Fibroblast of lung (primary cell): ENCODE measurements around the gene PACRG. TPM values are rescaled to one million over a fixed set of nuclear protein-coding genes. Genes with fewer than 3 reads are reported as not detected.
A peak's percentile ranks its signal among the peaks of the same experiment; 100 is the strongest.

Experiments used
- DNase-seq, 2 donors: peaks; one replicate each; pipeline versions ENCODE4 v3.0.0 to v3.0.0-alpha.2; 2010; ENCODE audit warnings: low read depth in 2 of 2
- H2AFZ ChIP-seq: 2 replicates; pipeline ENCODE4 v1.5.1; 2012; ENCODE audit warnings: low read length, control low read depth, inconsistent platforms
- H3K27ac ChIP-seq: 2 replicates; pipeline ENCODE4 v1.5.1; 2011; ENCODE audit warnings: low read length, control low read depth; ENCODE audit not compliant: insufficient read depth
- H3K27me3 ChIP-seq: 2 replicates; pipeline ENCODE4 v1.5.1; 2011; ENCODE audit warnings: mild to moderate bottlenecking, low read length; ENCODE audit not compliant: control insufficient read depth, insufficient read depth
- H3K36me3 ChIP-seq: 2 replicates; pipeline ENCODE4 v1.5.1; 2011; ENCODE audit warnings: low read length; ENCODE audit not compliant: control insufficient read depth, insufficient read depth
- H3K4me1 ChIP-seq: 2 replicates; pipeline ENCODE4 v1.5.1; 2011; ENCODE audit warnings: low read length; ENCODE audit not compliant: control insufficient read depth, insufficient read depth; ENCODE audit errors: extremely low read depth
- H3K4me2 ChIP-seq: 2 replicates; pipeline ENCODE4 v1.5.1; 2011; ENCODE audit warnings: low read length, control low read depth; ENCODE audit not compliant: insufficient read depth; ENCODE audit errors: extremely low read depth
- H3K4me3 ChIP-seq, 4 experiments: fragments of 200-600 bp in 1 of 4; sonication (generic) in 1 of 4; replicated peaks in 1 of 4; 2 replicates each; pipeline ENCODE4 v1.5.1; 2011 to 2016; ENCODE audit warnings: low read length in 4 of 4, low read depth in 3 of 4, mild to moderate bottlenecking in 3 of 4, control low read depth in 2 of 4, inconsistent platforms in 1 of 4, mixed read lengths in 1 of 4; ENCODE audit not compliant: insufficient read depth in 1 of 4; ENCODE audit errors: control extremely low read depth in 1 of 4
- H3K79me2 ChIP-seq: 2 replicates; pipeline ENCODE4 v1.5.1; 2012; ENCODE audit warnings: mild to moderate bottlenecking, low read length, inconsistent platforms; ENCODE audit not compliant: control insufficient read depth, insufficient read depth
- H3K9ac ChIP-seq: 2 replicates; pipeline ENCODE4 v1.5.1; 2011; ENCODE audit warnings: mild to moderate bottlenecking, low read length, control low read depth; ENCODE audit not compliant: insufficient read depth
- H3K9me3 ChIP-seq: 2 replicates; pipeline ENCODE4 v1.5.1; 2012; ENCODE audit warnings: low read depth, low read length; ENCODE audit not compliant: control insufficient read depth, insufficient read depth
- H4K20me1 ChIP-seq: 2 replicates; pipeline ENCODE4 v1.5.1; 2011; ENCODE audit warnings: low read length; ENCODE audit not compliant: control insufficient read depth, insufficient read depth; ENCODE audit errors: extremely low read depth
- CTCF ChIP-seq, 2 donors: IDR thresholded peaks in 1 of 2; conservative IDR thresholded peaks in 1 of 2; 1 replicate in 1 of 2; 2 replicates in 1 of 2; pipeline ENCODE4 v1.5.1; 2011 to 2012; ENCODE audit warnings: low read length in 2 of 2, control low read depth in 1 of 2, inconsistent platforms in 1 of 2, low read depth in 1 of 2, mild to moderate bottlenecking in 1 of 2
- EZH2 ChIP-seq: IDR thresholded peaks from 2 replicates; pipeline ENCODE4 v1.5.1; 2012; ENCODE audit warnings: low read length, control low read depth, mild to moderate bottlenecking; ENCODE audit errors: missing control alignments
- polyA plus RNA-seq, 2 donors: library from polyadenylated mRNA; depleted of rRNA in 1 of 2; stranded (reverse) in 1 of 2; unstranded in 1 of 2; fragments of >200 nt; gene quantifications; 2 replicates each; pipeline ENCODE4 v1.2.1, GENCODE V29; 2011 to 2012; ENCODE audit warnings: missing spikeins in 1 of 2
- total RNA-seq: library from RNA; depleted of rRNA; stranded (reverse); fragments of >200 nt; gene quantifications from 2 replicates; pipeline ENCODE4 v1.2.1, GENCODE V29; 2014

Gene PACRG
- total and polyA plus RNA-seq, 2 donors (not counting 1 experiment from before 2014, with no cell fraction given) = 0.30 to 0.66 TPM

GRCh38 chr6:163298079-163298830, 570.5 kb downstream of the PACRG start:
- no peak overlapping the region for H3K27ac ChIP-seq
- no peaks in the 10 kb centered on the region for H3K27me3 ChIP-seq
- H4K20me1 ChIP-seq = no peaks in the 10 kb centered on the region
- no peaks in the 10 kb centered on the region for H3K9me3 ChIP-seq
- no peak overlapping the region for H3K4me3 ChIP-seq
- TF ChIP-seq CTCF (conservative IDR thresholded peaks at IDR 0.05 in 1 of 2, IDR thresholded peaks at IDR 0.05 in 1 of 2; ENCODE audit: low read depth in 1 of 2, low read length in 2 of 2) = no peak
- TF ChIP-seq EZH2 = no peak
- no peaks in the 10 kb centered on the region for H3K79me2 ChIP-seq
- H3K9ac ChIP-seq = no peak overlapping the region
- no peaks in the 10 kb centered on the region for H3K36me3 ChIP-seq
- no peaks in the 10 kb centered on the region for H3K4me1 ChIP-seq
- DNase-seq = peak in 1 of 2 donors; percentile 40
- no peak overlapping the region for H3K4me2 ChIP-seq
- H2AFZ ChIP-seq = no peak overlapping the region

DNA sequence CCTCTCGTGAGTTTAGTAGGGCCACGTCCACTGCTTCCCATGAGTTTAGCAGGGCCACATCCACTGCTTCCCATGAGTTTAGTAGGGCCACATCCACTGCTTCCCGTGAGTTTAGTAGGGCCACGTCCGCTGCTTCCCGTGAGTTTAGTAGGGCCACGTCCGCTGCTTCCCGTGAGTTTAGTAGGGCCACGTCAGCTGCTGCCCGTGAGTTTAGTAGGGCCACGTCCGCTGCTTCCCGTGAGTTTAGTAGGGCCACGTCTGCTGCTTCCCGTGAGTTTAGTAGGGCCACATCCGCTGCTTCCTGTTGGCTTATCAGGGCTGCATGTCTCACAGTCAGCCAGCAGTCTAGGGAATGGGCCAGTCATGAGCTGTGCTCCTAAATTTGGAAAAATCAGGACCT, 573.1 kb downstream of the PACRG start:
- H3K9me3 ChIP-seq = no peaks in the 10 kb centered on the region
- no peak overlapping the region for H3K4me3 ChIP-seq
- H3K27ac ChIP-seq = no peak overlapping the region
- H4K20me1 ChIP-seq = no peaks in the 10 kb centered on the region
- H3K79me2 ChIP-seq = no peaks in the 10 kb centered on the region
- no peaks in the 10 kb centered on the region for H3K4me1 ChIP-seq
- no peak overlapping the region for H2AFZ ChIP-seq
- H3K27me3 ChIP-seq = no peaks in the 10 kb centered on the region
- DNase-seq = no peak
- no peak overlapping the region for H3K9ac ChIP-seq
- TF ChIP-seq EZH2 (no peak), CTCF (conservative IDR thresholded peaks at IDR 0.05 in 1 of 2, IDR thresholded peaks at IDR 0.05 in 1 of 2; ENCODE audit: low read depth in 1 of 2, low read length in 2 of 2) (no peak)
- no peak overlapping the region for H3K4me2 ChIP-seq
- H3K36me3 ChIP-seq = no peaks in the 10 kb centered on the region

DNA sequence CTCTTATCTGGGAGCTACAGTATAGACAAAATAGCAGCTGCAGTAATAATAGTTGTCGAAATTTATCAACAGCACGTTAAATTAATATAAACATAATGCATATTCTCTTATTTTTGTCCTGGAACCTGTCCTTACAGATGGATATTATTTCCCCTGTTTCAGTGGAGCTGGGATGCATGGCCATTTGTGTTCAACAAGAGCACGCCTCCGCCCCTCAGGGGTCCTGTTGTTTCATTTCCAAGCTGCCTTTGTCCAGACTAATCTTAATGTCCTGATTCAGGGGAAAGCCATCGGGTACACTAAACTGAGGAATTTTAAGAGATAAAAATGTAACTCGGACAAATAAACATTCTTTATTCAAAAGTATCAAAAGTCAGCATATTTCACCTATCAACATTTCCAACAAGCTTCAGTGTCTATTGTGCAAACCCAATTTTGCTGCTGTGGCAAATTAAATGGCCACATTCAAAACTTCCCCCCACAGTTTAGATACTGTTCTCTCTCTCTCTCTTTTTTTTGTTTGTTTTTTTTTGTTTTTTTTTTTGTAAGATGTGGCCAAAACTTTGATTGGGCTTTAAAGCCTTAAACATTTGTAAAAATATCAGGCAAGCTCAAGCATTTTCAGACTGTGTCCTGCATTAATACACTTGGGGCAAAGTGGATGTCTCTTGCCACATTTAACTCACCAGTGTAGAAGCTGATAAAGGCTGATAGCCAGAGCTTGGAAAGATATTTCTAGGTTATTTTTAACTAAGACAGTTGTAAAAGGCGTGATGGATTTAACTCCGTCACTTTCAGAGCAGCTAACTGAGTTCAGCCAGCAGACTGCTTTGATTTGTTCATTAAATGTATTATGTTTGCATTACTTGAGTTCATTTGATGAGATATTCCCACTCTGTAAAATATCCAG, 574.2 kb downstream of the PACRG start:
- no peaks in the 10 kb centered on the region for H3K79me2 ChIP-seq
- no peaks in the 10 kb centered on the region for H3K4me1 ChIP-seq
- H3K27me3 ChIP-seq = no peaks in the 10 kb centered on the region
- H3K4me2 ChIP-seq = no peak overlapping the region
- H3K4me3 ChIP-seq = no peak overlapping the region
- no peak overlapping the region for H2AFZ ChIP-seq
- H3K9ac ChIP-seq = no peak overlapping the region
- H3K27ac ChIP-seq = no peak overlapping the region
- TF ChIP-seq CTCF (conservative IDR thresholded peaks at IDR 0.05 in 1 of 2, IDR thresholded peaks at IDR 0.05 in 1 of 2; ENCODE audit: low read depth in 1 of 2, low read length in 2 of 2) (no peak), EZH2 (no peak)
- no peak for DNase-seq
- H3K9me3 ChIP-seq = no peaks in the 10 kb centered on the region
- H3K36me3 ChIP-seq = no peaks in the 10 kb centered on the region
- no peaks in the 10 kb centered on the region for H4K20me1 ChIP-seq
